Fibroblast of the aortic adventitia (primary cell): ENCODE measurements around the gene RABGAP1L. TPM values are rescaled to one million over a fixed set of nuclear protein-coding genes. Genes with fewer than 3 reads are reported as not detected.
"Not testable (repeated sequence)": the region's sequence is repeated elsewhere in the genome, so short reads cannot be mapped to it uniquely, and the experiment has no call there.

Experiments
- DNase-seq: peaks from one replicate; pipeline ENCODE4 v3.0.0-alpha.2; 2010; ENCODE audit warnings: low read depth
- H3K4me3 ChIP-seq: 2 replicates; pipeline ENCODE4 v1.5.1; 2011; ENCODE audit warnings: low read depth, mild to moderate bottlenecking, control low read depth, low read length, moderate library complexity
- CTCF ChIP-seq: IDR thresholded peaks from 2 replicates; pipeline ENCODE4 v1.5.1; 2011; ENCODE audit warnings: mild to moderate bottlenecking, low read length, control low read depth, inconsistent platforms; ENCODE audit not compliant: insufficient read depth
- total RNA-seq: library from RNA; depleted of rRNA; stranded (reverse); fragments of >200 nt; gene quantifications from 2 replicates; pipeline ENCODE4 v1.2.3, GENCODE V29; 2012; ENCODE audit warnings: low replicate concordance

The RABGAP1L gene
- total RNA-seq, 1 donor: 39.9 TPM

DNA sequence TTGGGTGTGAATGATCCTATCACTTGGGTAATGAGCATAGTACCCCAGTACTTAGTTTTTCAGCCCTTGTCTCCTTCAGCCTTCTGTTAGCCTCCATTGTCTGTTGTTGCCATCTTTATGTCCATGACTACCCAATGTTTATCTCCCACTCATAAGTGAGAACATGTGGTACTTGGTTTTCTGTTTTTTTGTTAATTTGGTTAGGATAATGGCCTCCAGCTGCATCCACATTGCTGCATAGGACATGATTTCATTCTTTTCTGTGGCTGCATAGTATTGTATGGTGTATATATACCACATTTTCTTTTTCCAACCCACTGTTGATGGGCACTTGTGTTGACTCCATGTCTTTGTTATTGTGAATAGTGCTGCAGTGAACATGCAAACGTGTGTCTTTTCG is 248.8 kb downstream of the RABGAP1L start:
- no peak overlapping the region for H3K4me3 ChIP-seq
- no peak for TF ChIP-seq CTCF
- DNase-seq: no peak

GRCh38 chr1:174409801-174410200 is 250.5 kb downstream of the RABGAP1L start:
- not testable (repeated sequence) for H3K4me3 ChIP-seq

GRCh38 chr1:174413632-174414031 is 254.3 kb downstream of the RABGAP1L start:
- peak; percentile 14 for DNase-seq
- TF ChIP-seq CTCF: peak; percentile 24
- no peak overlapping the region for H3K4me3 ChIP-seq

More at GRCh38 chr1:174409801-174410200, 250.5 kb downstream of the RABGAP1L start:
- not testable (repeated sequence) for DNase-seq

GRCh38 chr1:174414203-174414602 is 254.9 kb downstream of the RABGAP1L start:
- no peak for DNase-seq
- H3K4me3 ChIP-seq: no peak overlapping the region
- TF ChIP-seq CTCF: no peak

GRCh38 chr1:174415506-174415905 is 256.2 kb downstream of the RABGAP1L start:
- DNase-seq: no peak
- TF ChIP-seq CTCF: no peak
- H3K4me3 ChIP-seq: no peak overlapping the region

- H3K4me3 ChIP-seq: no peak overlapping the region
- no peak for DNase-seq
- no peak for TF ChIP-seq CTCF
These were observed 258.6 kb downstream of the RABGAP1L start for GRCh38 chr1:174417921-174418320.

DNA sequence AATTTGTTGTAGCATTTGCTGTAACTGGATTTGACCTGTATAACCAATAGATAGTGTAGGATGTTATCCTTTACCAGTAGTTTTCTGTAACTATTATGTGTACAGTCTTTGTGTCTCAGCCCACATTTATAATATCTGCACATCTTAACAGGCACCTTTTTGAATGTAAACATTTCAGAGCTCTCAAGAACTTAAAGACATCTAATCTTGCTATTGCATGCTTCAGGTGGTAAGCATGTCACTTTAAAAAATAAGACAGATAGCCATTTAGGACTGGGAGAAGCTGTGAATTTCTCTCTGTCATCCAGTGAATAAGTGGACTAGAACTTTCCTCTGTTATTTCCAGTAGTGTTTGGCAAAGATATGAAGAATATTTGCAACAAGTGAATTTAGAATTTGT is 265.8 kb downstream of the RABGAP1L start:
- DNase-seq: no peak
- H3K4me3 ChIP-seq: no peak overlapping the region
- TF ChIP-seq CTCF: no peak
